Vagina (tissue), 2 donors: ENCODE data around the gene CREG1.

Experiments used
- POLR2A ChIP-seq, 2 donors: fragments of 450-650 bp; IDR thresholded peaks; one replicate each; pipeline ENCODE4 v1.6.1; 2017; ENCODE audit warnings: antibody characterized with exemption in 2 of 2, mild to moderate bottlenecking in 2 of 2, moderate library complexity in 2 of 2
- POLR2AphosphoS5 ChIP-seq, 2 donors: sonication (generic); formaldehyde crosslinking; IDR thresholded peaks; one replicate each; pipeline ENCODE4 v1.9.0; 2017; ENCODE audit warnings: antibody characterized with exemption in 2 of 2, mild to moderate bottlenecking in 2 of 2, low read depth in 1 of 2; ENCODE audit not compliant: insufficient read depth in 1 of 2
- TF ChIP-seq, protein P1 (sequence below), 3 experiments: fragments of 450-650 bp in 2 of 3; fragments of 200-600 bp in 1 of 3; sonication (generic) in 1 of 3; IDR thresholded peaks; one replicate each; pipeline ENCODE4 v1.5.1; 2017 to 2019; ENCODE audit warnings: antibody characterized with exemption in 3 of 3, mild to moderate bottlenecking in 2 of 3, moderate library complexity in 2 of 3

- TF ChIP-seq, protein P1, sequence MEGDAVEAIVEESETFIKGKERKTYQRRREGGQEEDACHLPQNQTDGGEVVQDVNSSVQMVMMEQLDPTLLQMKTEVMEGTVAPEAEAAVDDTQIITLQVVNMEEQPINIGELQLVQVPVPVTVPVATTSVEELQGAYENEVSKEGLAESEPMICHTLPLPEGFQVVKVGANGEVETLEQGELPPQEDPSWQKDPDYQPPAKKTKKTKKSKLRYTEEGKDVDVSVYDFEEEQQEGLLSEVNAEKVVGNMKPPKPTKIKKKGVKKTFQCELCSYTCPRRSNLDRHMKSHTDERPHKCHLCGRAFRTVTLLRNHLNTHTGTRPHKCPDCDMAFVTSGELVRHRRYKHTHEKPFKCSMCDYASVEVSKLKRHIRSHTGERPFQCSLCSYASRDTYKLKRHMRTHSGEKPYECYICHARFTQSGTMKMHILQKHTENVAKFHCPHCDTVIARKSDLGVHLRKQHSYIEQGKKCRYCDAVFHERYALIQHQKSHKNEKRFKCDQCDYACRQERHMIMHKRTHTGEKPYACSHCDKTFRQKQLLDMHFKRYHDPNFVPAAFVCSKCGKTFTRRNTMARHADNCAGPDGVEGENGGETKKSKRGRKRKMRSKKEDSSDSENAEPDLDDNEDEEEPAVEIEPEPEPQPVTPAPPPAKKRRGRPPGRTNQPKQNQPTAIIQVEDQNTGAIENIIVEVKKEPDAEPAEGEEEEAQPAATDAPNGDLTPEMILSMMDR (IDR thresholded peaks at IDR 0.05) = no peak
- no peak for TF ChIP-seq POLR2A (IDR thresholded peaks at IDR 0.05)
- TF ChIP-seq POLR2AphosphoS5 (IDR thresholded peaks at IDR 0.05; ENCODE audit: insufficient read depth in 1 of 2, low read depth in 1 of 2) = no peak
Measured at GRCh38 chr1:167582064-167582463, 28.5 kb upstream of the CREG1 start.
